GM18951 (cell line): ENCODE results near the gene RACGAP1.
"Not testable (repeated sequence)": the region's sequence is repeated elsewhere in the genome, so short reads cannot be mapped to it uniquely, and the experiment has no call there.

Experiments
- POLR2A ChIP-seq: IDR thresholded peaks from 4 replicates; pipeline ENCODE4 v1.6.1; 2011; ENCODE audit warnings: mild to moderate bottlenecking; ENCODE audit not compliant: insufficient read length, insufficient read depth; ENCODE audit errors: extremely low read depth
- in situ Hi-C: fragments of 300-500 bp; cut with MboI; formaldehyde crosslinking; loops from one replicate; pipeline ENCODE4 v1.12.0; 2022; ENCODE audit warnings: low sequenced_read_pairs, mixed read lengths, inconsistent platforms; ENCODE audit not compliant: unreplicated experiment

Gene RACGAP1

DNA sequence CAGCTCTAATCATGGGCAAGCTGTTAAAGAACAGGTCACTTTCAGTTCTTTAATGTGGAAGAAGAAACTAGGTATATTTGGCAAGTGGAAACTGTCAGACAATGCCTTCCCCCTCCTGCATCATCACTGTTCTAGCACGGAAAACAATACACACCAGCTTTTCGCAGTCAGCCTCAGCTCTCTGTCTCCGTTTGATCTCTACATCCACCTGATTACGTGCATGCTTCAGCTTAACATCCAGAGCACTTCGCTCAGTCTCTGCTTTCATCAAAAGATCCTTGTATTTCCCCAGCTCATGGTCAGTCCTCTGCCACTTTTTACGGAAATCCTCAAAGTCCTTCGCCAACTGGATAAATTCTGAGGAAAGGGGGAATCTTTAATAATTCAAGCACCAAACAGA is 19.0 kb downstream of the RACGAP1 start:
- in situ Hi-C loops = no loop called here
- TF ChIP-seq POLR2A = no peak

DNA sequence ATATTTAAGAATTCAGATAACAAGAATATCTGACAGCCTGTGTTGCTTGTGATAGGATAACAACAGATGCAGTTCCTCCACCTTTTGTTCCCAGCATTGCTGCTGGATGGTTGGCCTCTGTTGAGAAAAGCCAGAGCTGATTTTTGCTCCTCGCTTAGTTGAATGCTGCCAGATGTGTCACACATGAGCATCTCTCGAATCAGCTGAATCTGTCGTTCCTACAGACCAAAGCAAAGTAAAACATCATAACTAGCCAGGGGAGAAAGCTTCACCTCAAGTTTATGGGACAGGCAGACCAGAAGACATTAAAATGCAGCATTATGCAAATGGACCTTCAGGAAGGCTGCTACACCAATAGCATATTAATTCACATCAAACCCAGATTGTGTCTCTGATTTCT is 20.1 kb downstream of the RACGAP1 start:
- no peak for TF ChIP-seq POLR2A
- in situ Hi-C loops = no loop called here

- no peak for TF ChIP-seq POLR2A
- in situ Hi-C loops = no loop called here
Observed at GRCh38 chr12:50004696-50005095, 20.6 kb downstream of the RACGAP1 start.

GRCh38 chr12:50003595-50003994 is 21.7 kb downstream of the RACGAP1 start:
- TF ChIP-seq POLR2A = no peak
- in situ Hi-C loops = no loop called here

DNA sequence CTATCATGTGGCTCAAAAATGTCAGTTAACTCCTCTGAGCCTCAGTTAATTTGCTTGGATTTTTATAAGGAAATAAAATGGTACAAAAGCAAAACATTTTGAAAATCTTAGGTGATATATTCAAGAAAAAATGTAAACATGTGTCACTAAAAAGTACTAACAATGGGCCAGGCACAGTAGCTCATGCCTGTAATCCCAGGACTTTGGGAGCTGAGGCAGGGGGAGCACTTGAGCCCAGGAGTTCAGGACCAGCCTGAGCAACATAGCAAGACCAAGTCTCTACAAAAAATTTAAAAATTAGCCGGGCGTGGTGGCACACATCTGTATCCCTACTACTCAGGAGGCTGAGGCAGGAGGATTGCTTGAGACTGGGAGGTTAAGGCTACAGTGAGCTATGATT is 26.8 kb downstream of the RACGAP1 start:
- in situ Hi-C loops = no loop called here
- TF ChIP-seq POLR2A = no peak

GRCh38 chr12:49990273-49990672 is 35.0 kb downstream of the RACGAP1 start:
- in situ Hi-C loops = no loop called here
- no peak for TF ChIP-seq POLR2A

DNA sequence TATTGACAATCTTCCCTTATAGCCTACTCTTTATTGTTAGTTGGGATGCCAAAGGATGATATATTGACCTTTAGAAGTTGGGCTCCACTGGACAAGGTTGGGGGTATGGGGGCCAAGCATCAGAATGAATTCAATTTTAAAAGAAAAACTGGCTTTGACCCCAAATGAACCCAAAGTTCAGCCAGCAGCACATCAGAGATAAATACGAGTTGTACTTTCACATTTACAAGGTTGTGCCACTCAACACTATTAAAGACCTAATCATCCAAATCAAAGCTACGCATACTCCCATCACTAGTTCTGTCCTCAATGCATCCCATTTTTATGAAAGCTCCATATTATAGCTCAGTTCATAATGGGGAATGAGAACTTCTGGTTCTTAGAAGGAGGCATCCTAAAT is 35.9 kb downstream of the RACGAP1 start:
- in situ Hi-C loops = not testable (repeated sequence)

GRCh38 chr12:49987625-49988303 is 37.5 kb downstream of the RACGAP1 start:
- in situ Hi-C loops = no loop called here
- no peak for TF ChIP-seq POLR2A

GRCh38 chr12:49986476-49986875 is 38.8 kb downstream of the RACGAP1 start:
- in situ Hi-C loops = not testable (repeated sequence)

GRCh38 chr12:49985981-49986380 is 39.3 kb downstream of the RACGAP1 start:
- TF ChIP-seq POLR2A = no peak
- in situ Hi-C loops = no loop called here

GRCh38 chr12:49984476-49985359 is 40.6 kb downstream of the RACGAP1 start:
- TF ChIP-seq POLR2A = no peak
- in situ Hi-C loops = no loop called here

DNA sequence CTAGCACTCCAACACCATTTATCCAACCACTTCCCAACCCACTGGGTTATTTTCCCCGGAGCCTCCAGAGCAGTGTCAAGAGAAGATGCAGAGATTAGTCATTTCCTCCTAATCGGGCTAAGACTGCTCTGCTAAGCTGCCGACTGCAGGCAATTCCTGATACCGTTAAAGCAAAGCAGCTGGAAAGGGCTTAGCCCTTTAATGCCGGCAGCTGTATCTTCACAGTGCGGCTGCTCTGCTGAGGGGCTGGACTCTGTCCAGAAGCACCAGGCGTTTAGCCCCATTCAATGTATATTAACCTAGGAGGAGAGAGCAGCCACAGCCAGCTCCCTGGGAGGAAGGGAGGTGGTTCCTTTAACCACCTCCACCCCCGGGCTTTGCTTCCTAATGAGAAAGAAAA is 41.4 kb downstream of the RACGAP1 start:
- no peak for TF ChIP-seq POLR2A
- in situ Hi-C loops = no loop called here

DNA sequence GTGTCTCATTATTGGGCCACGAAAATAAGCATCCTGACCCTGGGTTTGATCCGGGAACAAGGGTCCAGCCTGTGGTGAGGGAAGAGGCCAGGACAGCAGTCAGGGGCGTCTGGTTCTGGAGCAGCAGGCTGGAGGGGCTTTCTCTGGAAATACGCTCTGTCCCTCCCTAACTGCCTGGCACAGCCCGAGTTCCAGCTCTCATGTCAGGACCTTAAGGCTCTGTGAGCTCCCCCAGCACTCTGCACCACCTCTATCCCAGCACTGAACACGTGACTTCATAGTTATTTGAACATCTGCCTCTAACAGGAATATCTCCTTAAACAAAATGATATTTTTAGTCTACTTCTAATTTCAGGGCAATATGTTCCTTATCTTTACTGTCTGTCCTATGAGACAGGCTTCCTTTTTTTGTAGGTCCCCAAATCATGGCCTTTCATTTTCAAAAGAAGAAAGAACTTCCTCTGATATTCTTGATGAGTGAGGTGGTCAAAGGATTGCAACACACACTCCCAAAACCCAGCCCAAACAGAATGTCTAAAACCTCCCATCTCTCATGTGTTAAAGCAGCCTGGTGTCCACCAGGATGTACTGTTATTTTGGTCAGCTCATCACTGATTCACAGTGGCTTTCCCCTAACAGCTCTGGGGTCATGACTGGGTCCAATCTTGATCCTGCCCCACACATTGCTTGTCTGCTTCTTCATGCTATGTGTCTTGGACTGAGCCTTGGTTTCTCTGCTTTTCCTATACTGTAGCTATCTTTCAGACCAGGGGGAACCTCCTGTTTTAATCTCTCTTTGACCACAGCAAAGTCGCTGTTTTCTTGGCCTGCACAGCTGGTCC is 42.8 kb downstream of the RACGAP1 start:
- no peak for TF ChIP-seq POLR2A
- in situ Hi-C loops = no loop called here

DNA sequence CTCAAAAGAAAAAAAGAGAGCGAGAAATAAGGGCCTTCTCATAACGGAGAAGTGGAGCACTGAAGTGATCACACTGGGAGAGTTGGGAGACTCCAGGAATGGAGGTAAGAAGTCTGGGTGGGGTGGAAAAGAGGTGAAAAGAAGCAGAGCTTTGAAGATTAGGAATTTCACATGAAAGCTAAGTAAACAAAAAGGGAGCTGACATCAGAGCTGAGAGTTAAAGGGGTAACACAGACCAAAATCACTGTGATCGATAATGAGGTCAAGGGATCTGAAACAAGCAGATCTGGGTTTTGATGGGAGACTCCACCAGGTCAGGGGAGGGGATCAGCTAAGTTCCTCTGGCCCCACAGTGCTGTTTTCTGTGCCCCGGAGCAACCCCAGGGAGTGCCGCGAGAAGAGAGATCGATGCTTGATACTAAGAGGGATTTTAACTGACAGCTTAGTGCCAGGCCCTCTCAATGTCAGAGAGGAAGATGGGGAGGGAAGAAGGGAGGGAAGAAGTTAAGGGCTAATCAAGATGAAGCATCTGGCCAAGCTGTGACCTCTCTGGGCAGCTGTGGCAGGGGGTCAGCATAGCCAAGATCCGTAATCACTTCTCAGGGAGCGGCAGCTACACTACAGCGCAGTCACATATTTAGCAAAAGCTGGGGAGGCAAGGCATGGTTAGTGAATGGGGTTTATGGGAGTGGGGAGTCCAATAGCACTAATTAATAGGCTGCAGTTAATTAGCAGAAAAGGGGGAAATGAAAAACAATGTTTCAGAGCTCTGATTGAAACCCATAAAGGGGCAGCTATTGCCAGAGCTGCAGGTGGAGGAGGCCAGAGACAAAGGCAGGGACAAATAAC is 44.6 kb downstream of the RACGAP1 start:
- TF ChIP-seq POLR2A = no peak
- in situ Hi-C loops = no loop called here
